Endometrial microvascular endothelial cells (primary cell): ENCODE measurements around the gene WFDC9. TPM values are rescaled to one million over a fixed set of nuclear protein-coding genes. Genes with fewer than 3 reads are reported as not detected.
"Not testable (repeated sequence)": the region's sequence is repeated elsewhere in the genome, so short reads cannot be mapped to it uniquely, and the experiment has no call there.

Experiments
- in situ Hi-C: cut with HindIII; loops from 2 replicates; pipeline ENCODE4 v1.10.0; 2017; ENCODE audit warnings: low sequenced_read_pairs, low pct_unique_long_range_greater_than_20kb; ENCODE audit errors: inconsistent ontology term
- total RNA-seq: library from RNA; depleted of rRNA; stranded (reverse); fragments of >200 nt; gene quantifications from one replicate; pipeline ENCODE4 v1.2.3, GENCODE V29; 2015; ENCODE audit errors: inconsistent ontology term

WFDC9 gene
- total RNA-seq: not detected

DNA sequence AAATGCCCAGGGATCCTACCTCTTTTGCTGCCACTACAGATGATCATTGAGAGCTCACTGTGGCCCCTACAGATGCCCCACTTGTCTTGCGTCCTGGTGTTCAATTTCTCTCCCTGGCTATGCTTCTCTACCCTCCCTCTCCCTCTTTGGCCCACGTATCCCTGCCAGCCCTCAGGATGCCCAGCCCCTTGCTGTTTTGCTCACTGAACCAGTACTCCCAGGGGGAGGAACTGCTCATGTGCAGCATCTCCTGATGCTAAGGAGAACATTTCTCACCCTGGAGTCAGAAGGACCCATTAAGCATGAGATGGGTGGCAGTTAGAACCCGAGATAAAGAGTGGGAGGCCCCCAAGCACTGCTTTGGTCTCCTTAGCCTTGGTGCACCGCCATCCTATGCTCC lies at the start of gene WFDC9:
Gene WFDC9, minus strand, starts transcription at position 101 of the 400 bp plus-strand sequence. CDS start 21,103 bp downstream, outside the sequence.
- in situ Hi-C loops: no loop called here

GRCh38 chr20:45679650-45680049 lies 48.6 kb upstream of the WFDC9 start:
- in situ Hi-C loops: no loop called here

DNA sequence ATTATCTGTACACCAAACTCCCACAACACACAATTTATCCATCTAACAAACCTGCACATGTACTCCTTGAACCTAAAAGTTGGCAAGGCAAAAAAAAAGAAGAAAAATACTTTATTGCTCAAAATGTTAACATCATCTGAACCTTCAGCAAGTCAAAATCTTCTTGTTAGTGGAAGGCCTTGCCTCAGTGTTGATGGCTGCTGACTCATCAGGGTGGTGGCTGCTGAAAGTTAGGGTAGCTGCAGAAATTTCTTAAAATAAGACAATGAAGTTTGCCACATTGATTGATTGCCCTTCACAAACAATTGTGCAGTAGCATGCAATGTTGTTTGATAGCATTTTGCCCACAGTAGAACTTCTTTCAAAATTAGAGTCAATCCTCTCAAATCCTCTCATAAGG lies 41.7 kb upstream of the WFDC9 start:
- in situ Hi-C loops: no loop called here

DNA sequence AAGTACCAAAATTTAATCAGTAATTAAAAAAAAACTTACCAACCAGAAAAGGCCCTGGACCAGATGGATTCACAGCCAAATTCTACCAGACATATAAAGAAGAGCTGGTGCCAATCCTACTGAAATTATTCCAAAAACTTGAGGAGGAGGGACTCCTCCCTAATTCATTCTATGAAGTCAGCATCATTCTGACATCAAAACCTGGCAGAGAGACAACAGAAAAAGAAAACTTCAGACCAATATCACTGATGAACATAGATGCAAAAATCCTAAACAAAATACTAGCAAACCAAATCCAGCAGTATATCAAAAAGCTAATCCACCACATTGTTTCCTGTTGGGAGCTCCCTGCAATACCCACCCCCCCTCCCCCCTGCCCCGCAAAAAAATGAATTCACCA lies 39.1 kb upstream of the WFDC9 start, which contains the start of gene WFDC11:
Gene WFDC11, minus strand, starts transcription at position 101 of the 400 bp plus-strand sequence. CDS start 19,639 bp downstream, outside the sequence.
- in situ Hi-C loops: no loop called here

DNA sequence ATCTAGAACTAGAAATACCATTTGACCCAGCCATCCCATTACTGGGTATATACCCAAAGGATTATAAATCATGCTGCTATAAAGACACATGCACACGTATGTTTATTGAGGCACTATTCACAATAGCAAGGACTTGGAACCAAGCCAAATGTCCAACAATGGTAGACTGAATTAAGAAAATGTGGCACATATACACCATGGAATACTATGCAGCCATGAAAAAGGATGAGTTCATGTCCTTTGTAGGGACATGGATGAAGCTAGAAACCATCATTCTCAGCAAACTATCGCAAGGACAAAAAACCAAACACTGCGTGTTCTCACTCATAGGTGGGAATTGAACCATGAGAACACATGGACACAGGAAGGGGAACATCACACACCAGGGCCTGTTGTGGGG lies 26.0 kb upstream of the WFDC9 start:
- in situ Hi-C loops: not testable (repeated sequence)

DNA sequence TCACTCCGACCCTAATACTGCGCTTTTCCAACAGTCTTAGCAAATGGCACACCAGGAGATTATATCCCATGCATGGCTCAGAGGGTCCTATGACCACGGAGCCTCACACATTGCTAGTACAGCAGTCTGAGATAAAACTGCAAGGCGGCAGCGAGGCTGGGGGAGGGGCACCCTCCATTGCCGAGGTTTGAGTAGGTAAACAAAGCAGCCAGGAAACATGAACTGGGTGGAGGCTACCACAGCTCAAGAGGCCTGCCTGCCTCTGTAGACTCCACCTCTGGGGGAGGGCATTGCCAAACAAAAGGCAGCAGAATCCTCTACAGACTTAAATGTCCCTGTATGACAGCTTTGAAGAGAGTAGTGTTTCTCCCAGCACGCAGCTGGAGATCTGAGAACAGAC lies 20.6 kb upstream of the WFDC9 start:
- in situ Hi-C loops: not testable (repeated sequence)

GRCh38 chr20:45649312-45649863 lies 18.3 kb upstream of the WFDC9 start:
- in situ Hi-C loops: no loop called here

GRCh38 chr20:45647441-45648050 lies 16.5 kb upstream of the WFDC9 start:
- in situ Hi-C loops: no loop called here

- in situ Hi-C loops: no loop called here
Observed at GRCh38 chr20:45646875-45647274, 15.8 kb upstream of the WFDC9 start.

- in situ Hi-C loops: not testable (repeated sequence)
Observed at GRCh38 chr20:45645869-45646268, 14.8 kb upstream of the WFDC9 start.

- in situ Hi-C loops: not testable (repeated sequence)
Observed at GRCh38 chr20:45641076-45641475, 10.0 kb upstream of the WFDC9 start.

- in situ Hi-C loops: no loop called here
Observed at GRCh38 chr20:45639687-45640086, 8.6 kb upstream of the WFDC9 start.

DNA sequence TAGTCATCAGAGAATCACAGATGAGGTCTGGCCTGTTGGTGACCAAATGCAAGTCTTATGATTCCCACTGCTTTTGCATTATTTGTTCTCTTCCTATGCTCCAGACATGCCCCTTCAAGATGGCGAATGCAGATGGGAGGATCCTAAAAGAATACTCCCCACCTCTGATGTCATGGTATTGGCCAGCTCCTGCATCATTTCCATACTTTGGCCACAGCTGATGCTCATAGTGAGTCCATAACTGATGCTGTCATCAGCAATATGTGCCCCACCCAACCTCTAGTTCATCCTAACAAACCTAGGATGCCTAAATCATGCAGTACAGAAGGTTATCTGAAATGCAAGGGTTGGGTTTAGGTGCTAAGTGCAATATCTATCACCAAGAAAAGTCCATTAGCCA lies 5.4 kb upstream of the WFDC9 start:
- in situ Hi-C loops: no loop called here

DNA sequence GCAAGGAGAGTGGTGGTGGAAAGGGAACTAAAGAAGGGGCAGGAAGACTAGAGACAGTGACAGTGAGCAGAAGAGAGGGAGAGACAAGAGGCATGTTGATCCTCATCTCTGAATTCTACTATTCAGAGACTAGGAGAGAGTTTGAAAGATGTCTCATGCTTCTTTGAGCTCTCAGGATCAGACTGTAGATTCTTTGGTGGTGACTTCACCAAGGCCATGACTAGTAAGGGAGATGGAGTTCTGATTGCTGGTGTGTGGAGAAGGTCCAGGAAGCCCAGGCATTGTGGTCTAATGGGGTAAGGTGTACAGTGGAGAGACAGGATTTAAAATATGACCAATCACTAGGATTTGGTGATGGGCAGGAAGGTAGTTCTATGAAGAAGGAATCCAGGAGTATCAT lies 713 bp downstream of the WFDC9 start:
- in situ Hi-C loops: no loop called here

DNA sequence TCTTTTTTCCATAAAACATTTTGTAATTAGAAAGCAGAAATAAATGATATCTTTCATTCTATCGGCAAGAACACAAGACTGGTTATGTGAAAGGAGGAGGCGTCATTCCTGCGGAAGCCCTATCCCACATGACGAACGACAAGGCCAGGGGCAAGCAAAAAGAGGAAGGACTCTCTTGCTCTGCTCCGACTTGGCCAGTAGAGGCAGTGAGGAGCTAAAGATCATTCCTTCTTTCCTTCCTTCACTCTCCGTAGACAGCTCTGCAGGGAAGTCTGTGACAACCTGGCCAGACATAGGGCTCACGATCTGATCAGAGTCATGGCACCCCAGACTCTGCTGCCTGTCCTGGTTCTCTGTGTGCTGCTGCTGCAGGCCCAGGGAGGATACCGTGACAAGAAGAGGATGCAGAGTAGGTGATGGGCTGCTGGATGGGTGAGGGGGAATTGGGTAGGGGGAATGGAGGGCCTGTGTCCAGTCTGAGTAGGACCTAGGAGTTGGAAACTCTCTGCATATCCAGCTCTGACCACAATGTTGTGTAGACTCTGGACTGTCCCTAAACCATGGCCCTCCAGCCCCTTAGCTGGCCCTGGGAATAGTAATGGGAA lies 1.5 kb downstream of the WFDC9 start, which contains the start of gene WFDC10A:
Gene WFDC10A, plus strand, starts transcription at position 244 of the 605 bp plus-strand sequence. Its CDS starts 75 bp downstream, at position 319.
- in situ Hi-C loops: no loop called here

- in situ Hi-C loops: no loop called here
Observed at GRCh38 chr20:45626540-45626939, 4.5 kb downstream of the WFDC9 start.

GRCh38 chr20:45621593-45621992 lies 9.5 kb downstream of the WFDC9 start:
- in situ Hi-C loops: no loop called here

GRCh38 chr20:45617591-45617990 lies 13.5 kb downstream of the WFDC9 start:
- in situ Hi-C loops: no loop called here

GRCh38 chr20:45612314-45612713 lies 18.8 kb downstream of the WFDC9 start:
- in situ Hi-C loops: no loop called here

GRCh38 chr20:45611054-45611453 lies 20.0 kb downstream of the WFDC9 start:
- in situ Hi-C loops: no loop called here
